Measurements from ENCODE around the gene OR2AE1. TPM values are rescaled to one million over a fixed set of nuclear protein-coding genes. Genes with fewer than 3 reads are reported as not detected.

Gene OR2AE1
- total and polyA plus RNA-seq, 2 experiments from 2014 or later, result not detected

DNA sequence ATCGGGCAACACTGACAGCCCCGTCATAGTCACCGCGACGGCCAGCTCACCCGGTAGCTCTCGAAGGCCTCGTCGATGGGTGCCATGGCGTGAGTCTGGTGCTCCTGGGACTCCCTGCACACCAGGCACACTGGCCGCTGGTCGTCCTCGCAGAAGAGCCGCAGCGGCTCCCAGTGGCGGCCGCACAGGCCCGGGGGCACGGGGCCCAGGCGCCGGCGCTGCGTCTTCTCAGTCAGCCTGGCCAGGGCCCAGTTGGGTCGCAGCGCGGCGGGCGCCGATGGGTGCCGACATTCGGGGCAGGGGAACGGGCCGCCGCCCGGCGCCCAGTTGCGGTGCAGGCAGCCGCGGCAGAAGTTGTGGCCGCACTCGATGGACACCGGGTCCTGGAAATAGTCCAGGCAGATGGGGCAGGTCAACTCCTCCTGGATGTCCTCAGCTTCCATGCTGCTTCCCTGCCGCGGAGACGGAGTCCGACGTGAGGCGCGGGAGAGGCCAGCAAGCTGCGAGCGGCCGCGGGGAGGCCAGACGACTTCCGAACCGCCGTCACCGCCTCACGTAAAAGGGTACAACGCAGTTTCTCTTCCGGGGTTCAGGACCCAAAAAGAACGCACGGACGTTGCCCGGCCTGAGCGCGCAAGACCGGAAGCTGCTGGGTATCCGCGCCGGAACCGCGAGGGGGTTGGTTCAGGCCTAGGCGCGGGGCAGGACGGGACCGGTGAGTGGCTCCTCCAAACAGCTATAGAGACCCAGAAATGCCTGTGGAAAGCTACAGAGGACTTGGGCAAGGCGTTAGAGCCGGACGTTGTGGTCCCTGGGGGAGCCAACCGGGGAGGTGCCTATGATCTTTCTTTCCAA is 42.4 kb upstream of the OR2AE1 start, which contains the start of gene TRIM4:
Gene TRIM4, minus strand, starts transcription at position 572 of the 855 bp plus-strand sequence. Its CDS starts 129 bp downstream, at position 443.
- TF ChIP-seq, protein P1, sequence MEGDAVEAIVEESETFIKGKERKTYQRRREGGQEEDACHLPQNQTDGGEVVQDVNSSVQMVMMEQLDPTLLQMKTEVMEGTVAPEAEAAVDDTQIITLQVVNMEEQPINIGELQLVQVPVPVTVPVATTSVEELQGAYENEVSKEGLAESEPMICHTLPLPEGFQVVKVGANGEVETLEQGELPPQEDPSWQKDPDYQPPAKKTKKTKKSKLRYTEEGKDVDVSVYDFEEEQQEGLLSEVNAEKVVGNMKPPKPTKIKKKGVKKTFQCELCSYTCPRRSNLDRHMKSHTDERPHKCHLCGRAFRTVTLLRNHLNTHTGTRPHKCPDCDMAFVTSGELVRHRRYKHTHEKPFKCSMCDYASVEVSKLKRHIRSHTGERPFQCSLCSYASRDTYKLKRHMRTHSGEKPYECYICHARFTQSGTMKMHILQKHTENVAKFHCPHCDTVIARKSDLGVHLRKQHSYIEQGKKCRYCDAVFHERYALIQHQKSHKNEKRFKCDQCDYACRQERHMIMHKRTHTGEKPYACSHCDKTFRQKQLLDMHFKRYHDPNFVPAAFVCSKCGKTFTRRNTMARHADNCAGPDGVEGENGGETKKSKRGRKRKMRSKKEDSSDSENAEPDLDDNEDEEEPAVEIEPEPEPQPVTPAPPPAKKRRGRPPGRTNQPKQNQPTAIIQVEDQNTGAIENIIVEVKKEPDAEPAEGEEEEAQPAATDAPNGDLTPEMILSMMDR (IDR thresholded peaks at IDR 0.05; ENCODE audit: low read depth, low read length), result no peak
- H3K9me3 ChIP-seq (ENCODE audit: low read depth), result no peaks in the 10 kb centered on the region
- H3K36me3 ChIP-seq, result no peaks in the 10 kb centered on the region
- peak within 1 kb of the TSS; percentile 77 for H3K27ac ChIP-seq
- H3K27me3 ChIP-seq, result no peaks in the 10 kb centered on the region
- peak within 1 kb of the TSS; percentile 57 for H3K4me3 ChIP-seq
- H3K4me1 ChIP-seq (ENCODE audit: low read depth), result peaks cover 2% of the 10 kb centered on the region
- DNase-seq (ENCODE audit: low read depth in 1 of 2, low spot score in 1 of 2), result peak; percentile 70 to 96

DNA sequence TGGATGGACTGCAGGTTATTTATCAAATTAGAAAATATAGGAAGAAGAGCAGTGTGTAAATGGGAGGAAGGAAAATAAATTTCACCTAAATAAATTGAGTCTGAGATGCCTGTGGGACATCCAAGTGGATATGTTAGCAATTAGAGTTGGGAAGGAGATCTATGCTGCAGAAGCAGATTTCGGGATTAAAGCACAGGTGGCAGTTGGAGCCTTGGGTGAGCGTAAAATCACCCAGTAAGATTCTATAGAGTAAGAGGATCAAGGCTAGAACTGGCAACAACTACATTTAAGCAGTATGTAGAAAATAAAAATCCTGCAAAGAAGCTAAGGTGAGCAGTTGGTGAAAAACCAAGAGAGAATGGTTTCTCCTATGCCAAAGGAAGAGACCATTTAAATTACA is 34.1 kb upstream of the OR2AE1 start:
- H3K27me3 ChIP-seq, result no peaks in the 10 kb centered on the region
- H3K9me3 ChIP-seq (ENCODE audit: low read depth), result no peaks in the 10 kb centered on the region
- no peak for DNase-seq (ENCODE audit: low read depth in 1 of 2, low spot score in 1 of 2)
- no peak overlapping the region for H3K27ac ChIP-seq
- H3K4me1 ChIP-seq (ENCODE audit: low read depth), result no peaks in the 10 kb centered on the region
- TF ChIP-seq, protein P1 (IDR thresholded peaks at IDR 0.05; ENCODE audit: low read depth, low read length), result no peak
- peaks cover 6% of the 10 kb centered on the region for H3K36me3 ChIP-seq
- no peak overlapping the region for H3K4me3 ChIP-seq

DNA sequence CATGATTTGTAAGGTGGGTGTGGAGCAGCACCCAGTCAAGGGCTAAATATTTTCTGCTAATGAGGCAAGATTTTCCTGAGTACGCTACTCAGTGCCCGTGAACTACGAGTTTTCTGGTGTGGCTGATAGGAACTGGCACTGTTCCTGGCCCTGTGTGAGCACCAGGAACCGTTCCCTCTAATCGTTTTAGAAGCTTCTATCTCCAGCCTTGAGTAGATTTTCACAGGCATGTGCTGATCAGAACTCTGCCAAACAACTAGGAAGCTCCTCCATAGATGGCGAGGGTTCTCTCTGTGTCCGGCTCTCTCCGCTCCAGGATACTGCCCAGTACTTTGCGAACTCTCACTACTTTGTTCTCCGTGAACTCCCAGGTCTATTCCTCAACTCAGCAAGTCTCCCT is 24.7 kb upstream of the OR2AE1 start:
- Histone ChIP-seq H3K27ac (no peak overlapping the region), H3K4me3 (no peak overlapping the region), H3K9me3 (ENCODE audit: low read depth) (no peaks in the 10 kb centered on the region), H3K4me1 (ENCODE audit: low read depth) (no peaks in the 10 kb centered on the region), H3K36me3 (no peaks in the 10 kb centered on the region), H3K27me3 (no peaks in the 10 kb centered on the region)
- no peak for DNase-seq (ENCODE audit: low read depth in 1 of 2, low spot score in 1 of 2)
- TF ChIP-seq, protein P1 (IDR thresholded peaks at IDR 0.05; ENCODE audit: low read depth, low read length), result no peak

DNA sequence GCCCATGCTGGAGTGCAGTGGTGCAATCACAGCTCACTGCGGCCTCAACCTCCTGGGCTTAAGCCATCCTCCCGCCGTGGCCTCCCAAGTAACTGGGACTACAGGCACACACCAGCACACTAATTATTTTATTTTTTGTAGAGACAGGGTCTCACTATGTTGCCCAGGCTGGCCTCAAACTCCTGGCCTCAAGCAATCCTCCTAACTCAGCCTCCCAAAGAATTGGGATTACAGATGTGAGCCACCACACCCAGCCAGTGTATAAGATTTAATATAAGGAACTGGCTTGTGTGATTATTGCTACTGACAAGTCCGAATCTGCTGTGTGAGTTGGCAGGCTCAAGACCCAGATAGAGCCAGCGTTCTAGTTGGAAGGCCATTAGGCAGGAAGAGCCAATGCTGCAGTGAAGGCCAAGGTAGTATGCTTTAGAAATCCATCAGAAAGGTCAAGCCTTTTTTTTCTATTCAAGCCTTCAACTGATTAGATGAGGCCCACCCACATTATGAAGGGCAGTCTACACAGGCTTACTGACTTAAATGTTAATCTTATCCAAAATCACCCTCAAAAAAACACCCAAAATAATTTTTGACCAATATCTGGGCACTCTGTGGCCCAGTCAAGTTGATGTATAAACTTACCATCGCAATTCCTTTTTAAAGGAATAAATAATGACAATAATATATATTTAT is 23.1 kb upstream of the OR2AE1 start:
- no peak for DNase-seq (ENCODE audit: low read depth in 1 of 2, low spot score in 1 of 2)

DNA sequence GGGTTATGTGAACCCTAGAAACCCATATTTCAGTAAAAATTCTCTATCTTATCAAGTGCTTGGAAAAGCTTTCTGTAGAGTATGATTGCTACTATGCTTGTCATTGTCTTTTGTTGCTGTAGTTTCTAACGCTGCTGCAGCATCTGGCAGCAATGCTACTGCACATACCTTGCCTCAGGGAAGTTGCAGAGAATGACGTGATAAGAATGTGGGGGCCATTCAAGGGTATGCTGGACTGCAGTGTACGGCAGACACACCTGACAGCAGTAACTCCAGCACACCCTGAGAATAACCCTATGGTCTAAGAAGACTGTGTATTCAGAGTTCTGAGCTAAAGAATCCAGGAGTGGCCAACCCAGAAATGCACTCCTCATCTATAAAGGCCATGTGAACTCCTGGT is 22.0 kb upstream of the OR2AE1 start:
- Histone ChIP-seq H3K27me3 (no peaks in the 10 kb centered on the region), H3K4me1 (ENCODE audit: low read depth) (no peaks in the 10 kb centered on the region), H3K4me3 (no peak overlapping the region), H3K27ac (no peak overlapping the region), H3K36me3 (no peaks in the 10 kb centered on the region), H3K9me3 (ENCODE audit: low read depth) (no peaks in the 10 kb centered on the region)
- TF ChIP-seq, protein P1 (IDR thresholded peaks at IDR 0.05; ENCODE audit: low read depth, low read length), result no peak
- no peak for DNase-seq (ENCODE audit: low read depth in 1 of 2, low spot score in 1 of 2)

More for the DNA sequence above, 23.1 kb upstream of the OR2AE1 start:
- Histone ChIP-seq H3K4me3 (no peak overlapping the region), H3K9me3 (ENCODE audit: low read depth) (no peaks in the 10 kb centered on the region), H3K4me1 (ENCODE audit: low read depth) (no peaks in the 10 kb centered on the region), H3K27ac (no peak overlapping the region), H3K36me3 (no peaks in the 10 kb centered on the region), H3K27me3 (no peaks in the 10 kb centered on the region)
- TF ChIP-seq, protein P1 (IDR thresholded peaks at IDR 0.05; ENCODE audit: low read depth, low read length), result no peak
